K562 (cell line): Measurements from ENCODE around the gene PRR16.

ENCODE experiments used
- CTCF ChIP-seq, 3 experiments: IDR thresholded peaks in 2 of 3; conservative IDR thresholded peaks in 1 of 3; 2 replicates each; pipeline ENCODE4 v1.5.1; 2011 to 2012; ENCODE audit warnings: low read length in 3 of 3, mild to moderate bottlenecking in 3 of 3, control low read depth in 2 of 3, improper control_type of control experiment in 1 of 3, inconsistent platforms in 1 of 3, low read depth in 1 of 3, mixed read lengths in 1 of 3, moderate library complexity in 1 of 3; ENCODE audit not compliant: insufficient read depth in 2 of 3
- E2F6 ChIP-seq, 2 experiments: IDR thresholded peaks; 2 replicates each; pipeline ENCODE4 v1.6.1; 2011; ENCODE audit warnings: borderline replicate concordance in 1 of 2, control low read depth in 1 of 2, low read depth in 1 of 2, low read length in 1 of 2, mild to moderate bottlenecking in 1 of 2, mixed read lengths in 1 of 2, moderate library complexity in 1 of 2; ENCODE audit not compliant: insufficient read depth in 1 of 2, insufficient read length in 1 of 2, poor library complexity in 1 of 2, severe bottlenecking in 1 of 2; ENCODE audit errors: extremely low read depth in 1 of 2
- JUN ChIP-seq, 2 experiments: sonication (generic) in 1 of 2; formaldehyde crosslinking in 1 of 2; IDR thresholded peaks; 2 replicates each; pipeline versions ENCODE4 v1.6.1 to v1.8.0; 2012 to 2022; ENCODE audit warnings: borderline replicate concordance in 2 of 2, mild to moderate bottlenecking in 2 of 2, improper control_type of control experiment in 1 of 2, low read depth in 1 of 2, low read length in 1 of 2, missing genetic modification reagents in 1 of 2
- POLR2AphosphoS5 ChIP-seq: IDR thresholded peaks from 2 replicates; pipeline ENCODE4 v1.6.1; 2011; ENCODE audit warnings: mild to moderate bottlenecking, low read depth, low read length, moderate library complexity; ENCODE audit not compliant: control insufficient read depth, insufficient read depth
- TCF7 ChIP-seq: sonication (generic); IDR thresholded peaks from 2 replicates; pipeline ENCODE4 v1.6.1; 2016; ENCODE audit warnings: antibody characterized with exemption, borderline replicate concordance
- TCF7L2 ChIP-seq: fragments of 150-350 bp; IDR thresholded peaks from 2 replicates; pipeline ENCODE4 v1.6.1; 2016; ENCODE audit warnings: low read depth, mild to moderate bottlenecking, low read length, moderate library complexity
- TEAD4 ChIP-seq, 2 experiments: sonication (generic) in 1 of 2; formaldehyde crosslinking in 1 of 2; IDR thresholded peaks; 2 replicates each; pipeline versions ENCODE4 v1.6.1 to v1.8.0; 2012 to 2022; ENCODE audit warnings: borderline replicate concordance in 1 of 2, inconsistent platforms in 1 of 2, low read length in 1 of 2, mild to moderate bottlenecking in 1 of 2, missing genetic modification reagents in 1 of 2
- TFAM ChIP-seq: fragments of 250-450 bp; sonication (Bioruptor Pico); conservative IDR thresholded peaks from 2 replicates; pipeline ENCODE4 v1.5.0; 2021; ENCODE audit warnings: mild to moderate bottlenecking, moderate library complexity
- USF2 ChIP-seq: sonication (generic); formaldehyde crosslinking; IDR thresholded peaks from 2 replicates; pipeline ENCODE4 v1.5.0; 2020; ENCODE audit warnings: missing genetic modification reagents
- ZBTB2 ChIP-seq: fragments of 450-650 bp; IDR thresholded peaks from 2 replicates; pipeline ENCODE4 v1.6.1; 2016; ENCODE audit warnings: antibody characterized with exemption
- TF ChIP-seq, protein P1 (sequence below): sonication (generic); formaldehyde crosslinking; IDR thresholded peaks from 2 replicates; pipeline ENCODE4 v1.8.1; 2023; ENCODE audit warnings: mild to moderate bottlenecking, missing genetic modification reagents, moderate library complexity

- TF ChIP-seq JUN (IDR thresholded peaks at IDR 0.05; ENCODE audit: borderline replicate concordance, low read depth, low read length) (no peak), JUN (CRISPR knock-in tag; IDR thresholded peaks at IDR 0.05; ENCODE audit: borderline replicate concordance) (no peak), TCF7L2 (no peak), TEAD4 (IDR thresholded peaks at IDR 0.05; ENCODE audit: low read length) (no peak), TEAD4 (CRISPR knock-in tag; IDR thresholded peaks at IDR 0.05; ENCODE audit: borderline replicate concordance) (no peak), POLR2AphosphoS5 (no peak), CTCF (IDR thresholded peaks at IDR 0.05 in 2 of 3, conservative IDR thresholded peaks at IDR 0.05 in 1 of 3; ENCODE audit: insufficient read depth in 2 of 3, low read depth in 1 of 3, low read length in 3 of 3) (no peak), E2F6 (IDR thresholded peaks at IDR 0.05; ENCODE audit: borderline replicate concordance in 1 of 2, extremely low read depth in 1 of 2, insufficient read depth in 1 of 2, insufficient read length in 1 of 2, low read depth in 1 of 2, low read length in 1 of 2, poor library complexity in 1 of 2, severe bottlenecking in 1 of 2) (no peak), ZBTB2 (no peak), USF2 (CRISPR knock-in tag) (no peak), TFAM (no peak), TCF7 (no peak)
- TF ChIP-seq, protein P1, sequence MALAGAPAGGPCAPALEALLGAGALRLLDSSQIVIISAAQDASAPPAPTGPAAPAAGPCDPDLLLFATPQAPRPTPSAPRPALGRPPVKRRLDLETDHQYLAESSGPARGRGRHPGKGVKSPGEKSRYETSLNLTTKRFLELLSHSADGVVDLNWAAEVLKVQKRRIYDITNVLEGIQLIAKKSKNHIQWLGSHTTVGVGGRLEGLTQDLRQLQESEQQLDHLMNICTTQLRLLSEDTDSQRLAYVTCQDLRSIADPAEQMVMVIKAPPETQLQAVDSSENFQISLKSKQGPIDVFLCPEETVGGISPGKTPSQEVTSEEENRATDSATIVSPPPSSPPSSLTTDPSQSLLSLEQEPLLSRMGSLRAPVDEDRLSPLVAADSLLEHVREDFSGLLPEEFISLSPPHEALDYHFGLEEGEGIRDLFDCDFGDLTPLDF: no peak
Observed at GRCh38 chr5:120545007-120545406, 80.9 kb downstream of the PRR16 start.
